Measurements from ENCODE around the gene DFFB. TPM values are rescaled to one million over a fixed set of nuclear protein-coding genes. Genes with fewer than 3 reads are reported as not detected.

Gene DFFB
- total and polyA plus RNA-seq, 2 of the 13 experiments (the other 11 are each of a cell fraction or from before 2014, with no cell fraction given) = 4.6 to 9.3 TPM

DNA sequence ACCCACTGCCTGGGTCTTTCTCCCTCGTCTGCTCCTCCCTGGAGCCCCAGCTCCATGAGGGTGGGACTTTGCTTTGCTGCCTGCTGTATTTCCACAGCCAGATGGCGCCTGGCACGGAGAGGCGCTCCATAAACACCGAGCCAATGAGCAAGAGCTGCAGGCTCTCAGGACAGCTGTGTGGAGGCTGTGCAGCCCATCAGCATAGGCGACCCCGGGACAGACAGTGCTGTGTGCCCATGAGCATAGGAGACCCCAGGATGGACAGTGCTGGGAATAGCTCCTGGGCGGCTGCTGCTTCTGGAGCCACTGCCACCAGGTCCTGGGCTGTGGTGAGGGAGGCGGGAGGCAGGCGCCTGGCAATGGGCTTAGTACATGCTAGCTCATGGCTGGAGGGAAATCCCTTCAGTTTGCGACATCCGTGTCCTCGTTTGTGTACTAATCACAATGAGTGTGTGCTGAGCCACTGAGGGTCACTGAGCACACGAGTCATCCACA lies 29.4 kb upstream of the DFFB start (continued):
- TF ChIP-seq, protein P1, sequence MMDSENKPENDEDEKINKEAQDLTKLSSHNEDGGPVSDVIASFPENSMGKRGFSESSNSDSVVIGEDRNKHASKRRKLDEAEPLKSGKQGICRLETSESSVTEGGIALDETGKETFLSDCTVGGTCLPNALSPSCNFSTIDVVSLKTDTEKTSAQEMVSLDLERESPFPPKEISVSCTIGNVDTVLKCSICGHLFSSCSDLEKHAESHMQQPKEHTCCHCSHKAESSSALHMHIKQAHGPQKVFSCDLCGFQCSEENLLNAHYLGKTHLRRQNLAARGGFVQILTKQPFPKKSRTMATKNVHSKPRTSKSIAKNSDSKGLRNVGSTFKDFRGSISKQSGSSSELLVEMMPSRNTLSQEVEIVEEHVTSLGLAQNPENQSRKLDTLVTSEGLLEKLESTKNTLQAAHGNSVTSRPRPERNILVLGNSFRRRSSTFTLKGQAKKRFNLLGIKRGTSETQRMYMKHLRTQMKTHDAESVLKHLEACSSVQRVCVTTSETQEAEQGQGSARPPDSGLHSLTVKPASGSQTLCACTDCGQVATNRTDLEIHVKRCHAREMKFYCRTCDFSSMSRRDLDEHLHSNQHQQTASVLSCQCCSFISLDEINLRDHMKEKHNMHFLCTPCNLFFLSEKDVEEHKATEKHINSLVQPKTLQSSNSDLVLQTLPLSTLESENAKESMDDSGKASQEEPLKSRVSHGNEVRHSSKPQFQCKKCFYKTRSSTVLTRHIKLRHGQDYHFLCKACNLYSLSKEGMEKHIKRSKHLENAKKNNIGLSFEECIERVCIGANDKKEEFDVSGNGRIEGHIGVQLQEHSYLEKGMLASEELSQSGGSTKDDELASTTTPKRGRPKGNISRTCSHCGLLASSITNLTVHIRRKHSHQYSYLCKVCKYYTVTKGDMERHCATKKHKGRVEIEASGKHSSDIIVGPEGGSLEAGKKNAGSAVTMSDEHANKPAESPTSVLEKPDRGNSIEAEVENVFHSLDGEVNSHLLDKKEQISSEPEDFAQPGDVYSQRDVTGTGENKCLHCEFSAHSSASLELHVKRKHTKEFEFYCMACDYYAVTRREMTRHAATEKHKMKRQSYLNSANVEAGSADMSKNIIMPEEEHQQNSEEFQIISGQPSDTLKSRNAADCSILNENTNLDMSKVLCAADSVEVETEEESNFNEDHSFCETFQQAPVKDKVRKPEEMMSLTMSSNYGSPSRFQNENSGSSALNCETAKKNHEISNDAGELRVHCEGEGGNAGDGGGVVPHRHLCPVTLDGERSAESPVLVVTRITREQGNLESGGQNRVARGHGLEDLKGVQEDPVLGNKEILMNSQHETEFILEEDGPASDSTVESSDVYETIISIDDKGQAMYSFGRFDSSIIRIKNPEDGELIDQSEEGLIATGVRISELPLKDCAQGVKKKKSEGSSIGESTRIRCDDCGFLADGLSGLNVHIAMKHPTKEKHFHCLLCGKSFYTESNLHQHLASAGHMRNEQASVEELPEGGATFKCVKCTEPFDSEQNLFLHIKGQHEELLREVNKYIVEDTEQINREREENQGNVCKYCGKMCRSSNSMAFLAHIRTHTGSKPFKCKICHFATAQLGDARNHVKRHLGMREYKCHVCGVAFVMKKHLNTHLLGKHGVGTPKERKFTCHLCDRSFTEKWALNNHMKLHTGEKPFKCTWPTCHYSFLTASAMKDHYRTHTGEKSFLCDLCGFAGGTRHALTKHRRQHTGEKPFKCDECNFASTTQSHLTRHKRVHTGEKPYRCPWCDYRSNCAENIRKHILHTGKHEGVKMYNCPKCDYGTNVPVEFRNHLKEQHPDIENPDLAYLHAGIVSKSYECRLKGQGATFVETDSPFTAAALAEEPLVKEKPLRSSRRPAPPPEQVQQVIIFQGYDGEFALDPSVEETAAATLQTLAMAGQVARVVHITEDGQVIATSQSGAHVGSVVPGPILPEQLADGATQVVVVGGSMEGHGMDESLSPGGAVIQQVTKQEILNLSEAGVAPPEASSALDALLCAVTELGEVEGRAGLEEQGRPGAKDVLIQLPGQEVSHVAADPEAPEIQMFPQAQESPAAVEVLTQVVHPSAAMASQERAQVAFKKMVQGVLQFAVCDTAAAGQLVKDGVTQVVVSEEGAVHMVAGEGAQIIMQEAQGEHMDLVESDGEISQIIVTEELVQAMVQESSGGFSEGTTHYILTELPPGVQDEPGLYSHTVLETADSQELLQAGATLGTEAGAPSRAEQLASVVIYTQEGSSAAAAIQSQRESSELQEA (CRISPR knock-in tag; IDR thresholded peaks at IDR 0.05; ENCODE audit: not compliant biosample characterization) = no peak

DNA sequence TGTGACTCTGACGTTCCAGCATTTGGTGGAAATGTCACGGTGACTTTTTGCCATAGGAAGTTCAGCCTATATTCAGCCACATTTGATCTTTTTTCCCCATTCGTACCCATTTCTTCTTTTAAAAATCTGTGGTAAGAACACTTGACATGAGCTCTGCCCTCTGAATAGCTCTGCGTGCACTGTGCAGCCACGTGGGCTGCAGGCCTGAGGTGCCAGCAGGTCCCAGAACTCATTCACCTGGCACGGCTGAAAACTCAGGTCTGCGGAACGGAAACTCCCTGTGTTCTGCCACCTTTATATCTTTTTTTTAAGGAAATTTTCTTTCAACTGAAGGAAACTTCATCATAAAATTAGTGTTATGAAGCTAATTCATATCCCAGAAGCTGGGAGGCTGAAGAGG lies 28.9 kb upstream of the DFFB start:
- 95% methylated on average over 8 of the region's 8 CpGs for WGBS (ENCODE audit: low lambda C conversion rate)
- no peak for DNase-seq (ENCODE audit: low spot score)
- ChIA-PET CTCF (ENCODE audit: low intra/inter-chr PET ratio, low total read pairs) (no interaction called here), POLR2A (interaction anchor here (0.9 kb wide), 1 partner anchor 53 kb away, joined by 3 read pairs; no protein-coding TSS in a partner anchor)
- Histone ChIP-seq H3K4me2 (ENCODE audit: low read depth, low read length) (no peak overlapping the region), H3K4me3 (replicated peaks in 1 of 3; ENCODE audit: insufficient read depth in 1 of 3, low read depth in 2 of 3, low read length in 3 of 3) (no peak overlapping the region), H3K36me3 (replicated peaks in 1 of 2; ENCODE audit: control insufficient read depth in 1 of 2, insufficient read depth in 2 of 2, low read length in 2 of 2) (peaks cover 10 to 57% of the 10 kb centered on the region in 2 experiments; a peak in 4 of 5 replicates), H3K79me2 (ENCODE audit: insufficient read depth, low read length) (no peaks in the 10 kb centered on the region), H3K9me3 (ENCODE audit: low read length) (no peaks in the 10 kb centered on the region), H3K27me3 (ENCODE audit: control insufficient read depth in 1 of 2, insufficient read depth in 2 of 2, low read length in 2 of 2) (no peaks in the 10 kb centered on the region), H3K4me1 (ENCODE audit: insufficient read depth, low read length) (no peaks in the 10 kb centered on the region), H3K27ac (ENCODE audit: extremely low read length, insufficient read depth, low read length) (no peak overlapping the region), H4K20me1 (ENCODE audit: insufficient read depth, low read length) (no peaks in the 10 kb centered on the region), H3K9ac (ENCODE audit: insufficient read depth, low read depth, low read length) (no peak overlapping the region), H2AFZ (ENCODE audit: low read length) (no peak overlapping the region)
- no peak for FAIRE-seq
- ATAC-seq = no peak
- BruUV-seq (replicated peaks) = no TSS peak
- in situ Hi-C loops (cut with HindIII; ENCODE audit: extremely low pct_ligation_motif_present, low pct_unique_long_range_greater_than_20kb) = no loop called here
- intact Hi-C loops (cut with micrococcal nuclease; ENCODE audit: unreplicated experiment) = no loop called here
- TF ChIP-seq ZNF232 (CRISPR knock-in tag; IDR thresholded peaks at IDR 0.05; ENCODE audit: borderline replicate concordance) = no peak
- no peak for TF ChIP-seq ZNF441 (CRISPR knock-in tag; IDR thresholded peaks at IDR 0.05; ENCODE audit: borderline replicate concordance)
- no peak for TF ChIP-seq IRX3 (CRISPR knock-in tag; IDR thresholded peaks at IDR 0.05; ENCODE audit: borderline replicate concordance, low read depth)
- TF ChIP-seq, protein P2, sequence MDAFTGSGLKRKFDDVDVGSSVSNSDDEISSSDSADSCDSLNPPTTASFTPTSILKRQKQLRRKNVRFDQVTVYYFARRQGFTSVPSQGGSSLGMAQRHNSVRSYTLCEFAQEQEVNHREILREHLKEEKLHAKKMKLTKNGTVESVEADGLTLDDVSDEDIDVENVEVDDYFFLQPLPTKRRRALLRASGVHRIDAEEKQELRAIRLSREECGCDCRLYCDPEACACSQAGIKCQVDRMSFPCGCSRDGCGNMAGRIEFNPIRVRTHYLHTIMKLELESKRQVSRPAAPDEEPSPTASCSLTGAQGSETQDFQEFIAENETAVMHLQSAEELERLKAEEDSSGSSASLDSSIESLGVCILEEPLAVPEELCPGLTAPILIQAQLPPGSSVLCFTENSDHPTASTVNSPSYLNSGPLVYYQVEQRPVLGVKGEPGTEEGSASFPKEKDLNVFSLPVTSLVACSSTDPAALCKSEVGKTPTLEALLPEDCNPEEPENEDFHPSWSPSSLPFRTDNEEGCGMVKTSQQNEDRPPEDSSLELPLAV (CRISPR knock-in tag; conservative IDR thresholded peaks at IDR 0.05; ENCODE audit: low read depth) = no peak
- no peak for TF ChIP-seq ASH2L (IDR thresholded peaks at IDR 0.05; ENCODE audit: insufficient read length, low read depth, low read length)
- no peak for TF ChIP-seq NFATC3 (CRISPR knock-in tag; IDR thresholded peaks at IDR 0.05)
- TF ChIP-seq, protein P3, sequence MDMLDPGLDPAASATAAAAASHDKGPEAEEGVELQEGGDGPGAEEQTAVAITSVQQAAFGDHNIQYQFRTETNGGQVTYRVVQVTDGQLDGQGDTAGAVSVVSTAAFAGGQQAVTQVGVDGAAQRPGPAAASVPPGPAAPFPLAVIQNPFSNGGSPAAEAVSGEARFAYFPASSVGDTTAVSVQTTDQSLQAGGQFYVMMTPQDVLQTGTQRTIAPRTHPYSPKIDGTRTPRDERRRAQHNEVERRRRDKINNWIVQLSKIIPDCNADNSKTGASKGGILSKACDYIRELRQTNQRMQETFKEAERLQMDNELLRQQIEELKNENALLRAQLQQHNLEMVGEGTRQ (IDR thresholded peaks at IDR 0.05; ENCODE audit: low read depth, low read length) = no peak
- TF ChIP-seq, protein P3 (CRISPR knock-in tag; IDR thresholded peaks at IDR 0.05; ENCODE audit: borderline replicate concordance) = no peak
- no peak for TF ChIP-seq RAD51 (IDR thresholded peaks at IDR 0.05; ENCODE audit: borderline replicate concordance)
- TF ChIP-seq TARDBP (CRISPR knock-in tag; IDR thresholded peaks at IDR 0.05) = no peak

Measured in HepG2 (cell line).